Vagina (tissue), 2 donors: ENCODE measurements around the gene GABBR2. TPM values are rescaled to one million over a fixed set of nuclear protein-coding genes. Genes with fewer than 3 reads are reported as not detected.

Experiments used
- DNase-seq, 2 donors: peaks; one replicate each; pipeline ENCODE4 v3.0.0-alpha.2; 2017; ENCODE audit errors: extremely low spot score in 2 of 2
- H3K27ac ChIP-seq: fragments of 200-600 bp; sonication (generic); one replicate; pipeline ENCODE4 v1.5.1; 2019
- H3K27me3 ChIP-seq: fragments of 200-600 bp; sonication (generic); one replicate; pipeline ENCODE4 v1.5.1; 2019
- H3K36me3 ChIP-seq, 2 donors: fragments of 200-600 bp; sonication (generic); one replicate each; pipeline ENCODE4 v1.5.1; 2017 to 2019
- H3K4me1 ChIP-seq: fragments of 200-600 bp; sonication (generic); one replicate; pipeline ENCODE4 v1.5.1; 2019
- H3K4me3 ChIP-seq, 2 donors: fragments of 200-600 bp; sonication (generic); 1 replicate in 1 of 2; 2 replicates in 1 of 2; pipeline ENCODE4 v1.5.1; 2016 to 2019
- H3K9me3 ChIP-seq: fragments of 200-600 bp; sonication (generic); one replicate; pipeline ENCODE4 v1.5.1; 2019
- CTCF ChIP-seq, 3 experiments: fragments of 450-650 bp in 2 of 3; fragments of 200-600 bp in 1 of 3; sonication (generic) in 1 of 3; IDR thresholded peaks; one replicate each; pipeline ENCODE4 v1.5.1; 2017 to 2019; ENCODE audit warnings: antibody characterized with exemption in 3 of 3, mild to moderate bottlenecking in 2 of 3, moderate library complexity in 2 of 3
- POLR2A ChIP-seq, 2 donors: fragments of 450-650 bp; IDR thresholded peaks; one replicate each; pipeline ENCODE4 v1.6.1; 2017; ENCODE audit warnings: antibody characterized with exemption in 2 of 2, mild to moderate bottlenecking in 2 of 2, moderate library complexity in 2 of 2
- POLR2AphosphoS5 ChIP-seq, 2 donors: sonication (generic); formaldehyde crosslinking; IDR thresholded peaks; one replicate each; pipeline ENCODE4 v1.9.0; 2017; ENCODE audit warnings: antibody characterized with exemption in 2 of 2, mild to moderate bottlenecking in 2 of 2, low read depth in 1 of 2; ENCODE audit not compliant: insufficient read depth in 1 of 2
- intact Hi-C: fragments of 100-400 bp; cut with DNase I; formaldehyde crosslinking; loops from one replicate; pipeline ENCODE4 v1.15.1; 2023
- total RNA-seq: library from RNA; depleted of rRNA; stranded (reverse); fragments of >200 nt; gene quantifications from one replicate; pipeline ENCODE4 v1.2.3, GENCODE V29; 2016

GABBR2 gene
- total RNA-seq, 1 donor from 2014 or later = not detected

- intact Hi-C loops = no loop called here
- H3K9me3 ChIP-seq = no peaks in the 10 kb centered on the region
- H3K4me1 ChIP-seq = no peaks in the 10 kb centered on the region
- no peak overlapping the region for H3K27ac ChIP-seq
- H3K36me3 ChIP-seq = no peaks in the 10 kb centered on the region
- H3K27me3 ChIP-seq = no peaks in the 10 kb centered on the region
- TF ChIP-seq POLR2AphosphoS5 (IDR thresholded peaks at IDR 0.05; ENCODE audit: insufficient read depth in 1 of 2, low read depth in 1 of 2) (no peak), CTCF (IDR thresholded peaks at IDR 0.05) (no peak), POLR2A (IDR thresholded peaks at IDR 0.05) (no peak)
- DNase-seq = no peak
- no peak overlapping the region for H3K4me3 ChIP-seq
Measured at GRCh38 chr9:98351370-98351769, 357.4 kb downstream of the GABBR2 start.

GRCh38 chr9:98347642-98348041 is 361.1 kb downstream of the GABBR2 start:
- intact Hi-C loops = no loop called here
- TF ChIP-seq POLR2AphosphoS5 (IDR thresholded peaks at IDR 0.05; ENCODE audit: insufficient read depth in 1 of 2, low read depth in 1 of 2) = no peak
- TF ChIP-seq CTCF (IDR thresholded peaks at IDR 0.05) = no peak
- no peak for TF ChIP-seq POLR2A (IDR thresholded peaks at IDR 0.05)

GRCh38 chr9:98345011-98345410 is 363.7 kb downstream of the GABBR2 start:
- Histone ChIP-seq H3K9me3 (no peaks in the 10 kb centered on the region), H3K27me3 (no peaks in the 10 kb centered on the region), H3K4me1 (no peaks in the 10 kb centered on the region), H3K27ac (no peak overlapping the region), H3K4me3 (no peak overlapping the region), H3K36me3 (no peaks in the 10 kb centered on the region)
- intact Hi-C loops = no loop called here
- DNase-seq = no peak
- TF ChIP-seq POLR2AphosphoS5 (IDR thresholded peaks at IDR 0.05; ENCODE audit: insufficient read depth in 1 of 2, low read depth in 1 of 2) (no peak), POLR2A (IDR thresholded peaks at IDR 0.05) (no peak), CTCF (IDR thresholded peaks at IDR 0.05) (no peak)

More at GRCh38 chr9:98347642-98348041, 361.1 kb downstream of the GABBR2 start:
- Histone ChIP-seq H3K27ac (no peak overlapping the region), H3K36me3 (no peaks in the 10 kb centered on the region), H3K27me3 (no peaks in the 10 kb centered on the region), H3K4me3 (no peak overlapping the region), H3K4me1 (no peaks in the 10 kb centered on the region), H3K9me3 (no peaks in the 10 kb centered on the region)
- DNase-seq = no peak

- no peaks in the 10 kb centered on the region for H3K27me3 ChIP-seq
- H3K36me3 ChIP-seq = no peaks in the 10 kb centered on the region
- intact Hi-C loops = no loop called here
- no peaks in the 10 kb centered on the region for H3K4me1 ChIP-seq
- TF ChIP-seq POLR2A (IDR thresholded peaks at IDR 0.05) (no peak), POLR2AphosphoS5 (IDR thresholded peaks at IDR 0.05; ENCODE audit: insufficient read depth in 1 of 2, low read depth in 1 of 2) (no peak), CTCF (IDR thresholded peaks at IDR 0.05) (no peak)
- H3K9me3 ChIP-seq = no peaks in the 10 kb centered on the region
- no peak overlapping the region for H3K4me3 ChIP-seq
- DNase-seq = no peak
- no peak overlapping the region for H3K27ac ChIP-seq
Measured at GRCh38 chr9:98344581-98344980, 364.2 kb downstream of the GABBR2 start.

GRCh38 chr9:98342820-98343210 is 365.9 kb downstream of the GABBR2 start:
- no peaks in the 10 kb centered on the region for H3K4me1 ChIP-seq
- H3K4me3 ChIP-seq = no peak overlapping the region
- DNase-seq = no peak
- H3K27ac ChIP-seq = no peak overlapping the region
- TF ChIP-seq POLR2A (IDR thresholded peaks at IDR 0.05) (no peak), CTCF (IDR thresholded peaks at IDR 0.05) (no peak), POLR2AphosphoS5 (IDR thresholded peaks at IDR 0.05; ENCODE audit: insufficient read depth in 1 of 2, low read depth in 1 of 2) (no peak)
- no peaks in the 10 kb centered on the region for H3K27me3 ChIP-seq
- no peaks in the 10 kb centered on the region for H3K9me3 ChIP-seq
- no peaks in the 10 kb centered on the region for H3K36me3 ChIP-seq
- intact Hi-C loops = no loop called here
